HG03442 (cell line): ENCODE data around the gene CRKL.
A peak's percentile ranks its signal among the peaks of the same experiment; 100 is the strongest.

ENCODE experiments used
- ATAC-seq: cut with Tn5 transposase; IDR thresholded peaks from one replicate; pipeline ENCODE4 v1.9.1; 2021; ENCODE audit warnings: mild to moderate bottlenecking, moderate library complexity; ENCODE audit not compliant: unreplicated experiment

CRKL gene

GRCh38 chr22:20994128-20994901 is 77.1 kb downstream of the CRKL start:
- no peak for ATAC-seq

DNA sequence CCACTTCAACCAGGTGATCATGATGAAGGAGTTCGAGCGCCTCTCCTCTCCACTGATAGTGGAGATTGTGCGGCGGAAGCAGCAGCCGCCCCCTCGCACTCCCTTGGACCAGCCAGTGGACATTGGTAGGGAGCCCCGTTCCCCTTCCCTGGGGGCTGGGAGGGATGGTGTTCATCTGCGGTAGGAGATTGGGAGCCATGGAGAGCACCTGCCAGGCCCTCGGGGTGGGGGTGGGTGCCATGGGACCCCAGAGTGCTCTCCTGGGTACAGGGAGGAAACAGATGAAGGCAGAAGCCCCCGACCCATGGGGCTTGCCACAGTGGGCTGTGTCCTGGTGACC is 77.7 kb downstream of the CRKL start:
- no peak for ATAC-seq

DNA sequence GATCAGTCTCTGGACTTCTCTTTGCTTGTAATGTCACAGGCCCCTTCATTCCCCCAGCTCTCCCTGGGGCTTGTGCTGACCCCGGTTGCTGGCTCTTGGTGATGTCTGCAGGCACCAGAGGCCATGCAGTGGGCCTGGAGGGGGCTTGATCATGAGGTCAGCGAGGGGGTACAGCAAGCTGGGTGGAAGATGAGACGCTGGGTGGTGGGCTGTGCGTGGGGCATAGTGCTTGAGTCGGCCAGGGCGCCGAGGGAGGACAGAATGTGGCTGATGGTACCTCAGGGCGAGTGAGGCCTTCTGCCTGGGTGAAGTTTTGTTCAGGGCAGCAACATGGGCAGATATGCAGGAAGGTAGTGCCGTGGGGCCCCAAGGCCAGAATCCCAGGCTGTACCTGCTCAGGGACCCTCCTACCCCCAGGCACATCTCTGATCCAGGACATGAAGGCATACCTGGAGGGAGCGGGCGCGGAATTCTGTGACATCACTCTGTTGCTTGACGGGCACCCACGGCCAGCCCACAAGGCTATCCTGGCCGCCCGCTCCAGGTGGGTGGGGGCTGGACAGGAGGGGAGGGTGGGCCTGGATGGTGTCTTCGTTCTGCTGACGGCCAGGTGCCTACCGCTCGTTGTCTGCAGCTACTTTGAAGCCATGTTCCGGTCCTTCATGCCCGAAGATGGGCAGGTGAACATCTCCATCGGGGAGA is 78.3 kb downstream of the CRKL start:
- ATAC-seq, result no peak

DNA sequence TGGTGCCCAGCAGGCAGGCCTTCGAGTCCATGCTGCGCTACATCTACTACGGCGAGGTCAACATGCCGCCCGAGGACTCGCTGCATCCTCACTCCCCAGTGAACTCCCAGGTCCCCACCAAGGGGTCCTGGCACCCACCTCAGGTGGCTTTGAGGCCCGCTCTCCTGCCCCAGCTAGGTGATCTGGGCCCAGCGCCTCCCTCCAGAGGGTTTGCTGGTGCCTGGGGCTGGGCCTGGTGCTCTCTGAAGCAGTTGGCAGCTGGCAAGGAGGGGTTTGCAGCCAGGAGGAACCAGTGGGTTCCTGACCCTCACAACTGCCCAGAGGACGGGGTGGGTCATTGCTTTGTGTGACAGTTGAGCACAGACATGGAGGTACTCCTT is 78.8 kb downstream of the CRKL start:
- ATAC-seq, result no peak

DNA sequence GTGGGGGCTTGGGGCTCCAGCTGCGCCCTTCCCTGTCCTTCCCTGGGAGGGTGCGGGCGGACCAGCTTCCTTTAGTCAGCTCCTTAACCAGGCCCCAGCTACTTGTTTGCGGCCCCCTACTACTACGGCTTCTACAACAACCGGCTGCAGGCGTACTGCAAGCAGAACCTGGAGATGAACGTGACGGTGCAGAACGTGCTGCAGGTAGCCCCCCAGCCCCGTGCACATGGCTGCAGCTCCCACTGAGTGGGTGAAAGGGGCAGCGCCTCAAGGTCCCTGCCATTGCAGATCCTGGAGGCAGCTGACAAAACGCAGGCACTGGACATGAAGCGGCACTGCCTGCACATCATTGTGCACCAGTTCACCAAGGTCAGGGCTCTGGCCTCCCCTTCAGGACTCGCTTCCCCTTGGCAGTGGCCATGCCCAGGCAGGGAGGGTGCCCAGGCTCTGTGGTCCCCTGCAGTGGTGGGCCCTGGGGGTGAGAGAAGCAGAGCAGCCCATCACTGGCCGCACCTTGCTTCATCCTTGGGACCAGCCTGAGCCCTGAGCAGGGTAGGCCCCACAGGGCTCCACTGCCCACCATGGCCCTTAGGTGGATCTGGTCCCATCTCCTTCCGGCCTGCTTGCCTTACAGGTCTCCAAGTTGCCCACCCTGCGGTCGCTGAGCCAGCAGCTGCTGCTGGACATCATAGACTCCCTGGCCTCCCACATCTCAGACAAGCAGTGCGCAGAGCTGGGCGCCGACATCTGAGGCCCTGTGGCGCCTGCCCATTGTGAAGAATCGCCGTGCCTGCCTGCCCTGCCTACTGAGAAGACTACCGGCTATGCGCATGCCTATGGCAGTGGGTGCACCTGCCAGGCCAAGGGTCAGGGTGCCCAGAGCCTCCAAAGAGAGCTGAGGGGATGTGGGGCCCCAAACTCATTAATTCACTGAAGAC is 79.7 kb downstream of the CRKL start:
- ATAC-seq, result no peak

DNA sequence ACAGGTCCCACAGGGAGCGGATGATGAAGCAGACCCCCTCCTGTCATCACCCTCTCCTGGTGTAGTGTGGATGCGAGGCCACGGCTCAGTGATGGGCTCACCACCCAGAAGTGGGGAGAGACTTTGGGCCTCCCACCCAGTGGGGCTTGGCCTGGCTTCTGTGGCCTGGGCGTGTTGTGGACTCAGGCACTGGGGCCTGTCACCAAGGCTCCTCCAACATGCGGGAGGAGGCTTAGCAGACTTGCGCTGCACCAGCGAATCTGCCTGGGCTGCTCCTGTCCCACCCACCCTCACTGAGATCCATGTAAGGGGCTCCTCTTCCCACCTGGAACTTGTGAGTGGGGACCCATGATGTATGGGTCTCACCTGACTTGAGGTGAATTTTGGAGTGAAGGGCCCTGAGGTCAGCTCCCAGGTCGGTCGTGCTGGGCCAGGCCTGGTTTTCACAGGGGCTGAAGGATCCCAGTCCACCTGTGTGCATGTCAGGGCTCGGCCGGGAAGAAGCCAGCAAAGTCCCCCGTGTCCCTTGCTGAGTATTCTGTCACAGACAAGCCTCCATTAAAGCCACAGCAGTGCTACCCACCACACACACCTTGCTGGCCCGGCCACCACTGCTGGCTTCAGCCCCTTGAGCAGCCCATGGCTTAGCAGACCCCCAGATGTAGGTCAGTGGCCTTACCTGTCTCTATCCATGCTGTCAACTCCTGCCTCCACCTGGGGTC is 80.5 kb downstream of the CRKL start:
- no peak for ATAC-seq

- ATAC-seq, result no peak
These were observed 81.5 kb downstream of the CRKL start for GRCh38 chr22:20998411-20999336.

DNA sequence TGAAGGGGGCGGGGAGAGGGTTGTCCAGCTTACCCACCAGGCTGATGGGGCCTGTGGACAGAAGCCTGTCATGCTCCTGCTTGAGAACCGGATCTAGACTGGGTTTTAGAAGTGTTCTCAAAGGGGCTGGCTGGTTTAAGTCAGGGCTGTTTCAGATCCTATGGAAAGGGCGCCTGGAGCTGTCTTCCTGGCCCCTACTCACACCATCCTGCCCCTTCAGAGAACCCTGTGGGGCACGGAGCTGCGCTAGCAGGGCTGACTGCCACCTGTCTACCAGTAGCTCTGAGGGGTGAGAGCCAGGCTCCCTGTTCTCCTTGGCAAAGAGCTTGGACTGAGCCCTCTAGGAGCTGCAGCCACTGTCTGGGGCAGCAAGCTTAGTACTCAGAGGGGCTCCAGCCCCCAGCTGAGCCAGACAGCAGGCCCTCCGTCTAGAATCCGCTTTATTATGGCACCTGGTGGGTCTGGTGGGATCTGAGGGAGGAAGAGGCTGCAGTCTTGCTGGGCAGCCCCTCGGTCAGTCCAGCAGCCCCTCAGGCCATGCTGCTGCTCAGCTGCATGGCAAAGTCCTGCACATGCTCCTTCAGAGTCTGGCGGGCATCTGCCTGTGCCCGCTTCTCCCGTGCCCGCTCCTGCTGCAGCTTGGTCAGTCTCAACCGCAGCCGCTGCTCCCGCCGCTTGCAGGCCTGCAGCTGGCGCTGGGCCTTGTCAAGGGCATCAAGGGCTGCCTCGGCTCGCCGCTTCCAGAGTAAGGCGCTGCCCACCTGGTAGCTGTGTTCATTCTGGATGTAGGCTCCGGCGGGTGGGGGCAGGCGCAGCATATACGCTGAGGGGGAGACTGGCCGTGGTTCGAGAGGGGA is 82.4 kb downstream of the CRKL start:
- no peak for ATAC-seq

DNA sequence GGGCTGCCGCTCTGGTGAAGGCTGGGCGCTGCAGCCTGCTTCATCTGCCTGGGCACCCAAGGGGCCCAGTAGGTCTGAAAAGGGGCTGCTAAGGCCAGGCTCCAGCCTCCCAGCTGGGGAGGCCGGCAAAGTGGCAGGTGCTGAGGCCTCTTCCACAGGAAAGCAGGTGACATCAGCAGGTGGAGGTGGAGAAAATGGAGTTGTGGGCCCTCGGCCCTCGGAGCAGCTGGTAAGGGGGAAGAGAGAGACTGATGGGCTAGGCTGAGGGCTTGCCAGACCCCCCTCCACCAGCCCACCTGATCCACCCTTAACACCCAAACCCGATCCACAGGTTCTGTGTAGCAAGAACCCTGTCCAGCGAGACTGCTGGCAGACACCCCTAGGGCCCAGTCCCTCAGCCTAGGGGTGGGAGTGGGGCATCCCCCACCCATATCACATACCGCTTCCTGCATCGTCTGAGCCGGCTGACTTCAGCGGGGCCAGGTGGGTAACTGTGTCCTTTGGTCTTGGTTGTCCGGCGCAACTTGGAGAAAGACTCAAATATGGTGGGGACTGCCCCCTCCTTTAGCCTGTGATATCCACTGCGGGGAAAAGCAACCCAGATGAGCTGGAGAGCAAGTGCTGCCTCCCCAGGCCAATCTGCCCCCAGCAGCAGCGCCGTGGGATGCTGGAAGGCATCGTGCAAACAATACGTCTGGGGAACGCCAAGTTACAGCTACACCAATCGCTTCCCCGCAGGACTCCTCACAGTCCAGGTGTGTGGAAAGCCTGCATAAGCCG is 83.2 kb downstream of the CRKL start:
- ATAC-seq, result no peak

DNA sequence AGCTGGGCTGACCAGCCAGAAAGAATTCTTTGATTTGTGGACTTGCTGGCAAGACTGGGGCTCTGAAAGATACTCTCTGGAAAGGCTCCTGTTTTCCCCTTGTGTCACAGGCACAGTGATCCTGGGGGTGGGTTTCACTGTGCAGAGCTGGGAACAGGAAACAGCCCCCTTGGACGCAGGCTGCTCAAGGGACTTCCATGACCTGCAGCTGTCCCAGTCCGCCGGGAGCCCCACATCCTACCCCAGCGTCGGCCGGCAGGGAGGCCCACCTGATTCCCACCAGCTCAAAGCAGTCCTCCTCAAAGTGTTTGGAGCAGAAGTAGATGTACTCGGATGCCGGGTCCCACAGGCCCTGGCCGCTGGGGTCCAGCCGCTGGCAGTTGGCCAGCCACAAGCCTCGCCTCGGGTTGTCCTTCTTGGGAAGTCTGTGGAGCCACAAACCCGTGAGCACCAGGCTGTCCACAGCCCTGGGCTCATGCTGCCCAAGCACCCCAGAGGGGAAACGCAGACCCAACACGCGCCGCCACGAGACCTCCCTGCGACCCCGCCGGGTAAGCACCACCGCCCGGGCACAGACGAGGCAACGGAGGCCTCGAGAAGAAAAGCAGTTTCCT is 83.9 kb downstream of the CRKL start:
- ATAC-seq, result peak; percentile 6

DNA sequence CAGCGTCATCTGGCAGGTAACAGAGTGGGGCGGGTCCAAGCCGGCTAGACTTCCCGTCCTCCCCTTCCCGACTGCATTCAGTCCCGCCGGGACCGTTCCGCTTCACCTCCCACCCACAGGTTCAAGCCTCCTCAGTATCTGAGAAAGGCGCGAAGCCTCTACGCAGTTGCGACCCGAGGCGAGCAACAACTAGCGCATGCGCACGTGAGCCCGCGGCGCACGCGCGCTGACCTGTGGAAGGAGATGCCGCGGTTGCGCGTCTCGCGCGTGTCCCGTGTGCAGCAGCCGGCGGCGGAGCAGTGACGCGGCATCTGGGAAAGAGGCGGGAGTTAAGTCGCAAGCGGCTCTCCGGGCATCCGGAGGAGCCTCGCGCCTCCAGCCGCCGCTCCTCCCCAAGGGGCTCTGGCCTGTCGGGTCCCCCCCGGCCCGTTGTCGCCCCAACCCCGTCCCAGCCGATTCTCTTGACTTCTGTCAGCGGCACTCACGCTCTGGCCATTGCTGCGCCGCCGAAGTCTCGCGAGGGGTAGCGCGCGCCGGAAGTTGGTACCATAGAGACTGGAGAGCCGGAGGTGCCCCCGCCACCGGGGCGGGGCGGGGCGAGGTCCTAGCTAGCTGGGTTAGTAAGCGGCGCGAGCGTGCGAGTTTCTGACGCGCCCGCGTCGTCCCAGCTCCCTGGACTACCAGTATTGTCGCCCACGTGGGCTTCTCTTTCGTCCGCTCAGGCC is 84.6 kb downstream of the CRKL start, which contains the start of gene THAP7:
Gene THAP7, minus strand, starts transcription at position 518 of the 725 bp plus-strand sequence. Its CDS starts 207 bp downstream, at position 311.
- peak; percentile 88 for ATAC-seq
